Endothelial cell of umbilical vein (primary cell): ENCODE data around the gene RBM3. TPM values are rescaled to one million over a fixed set of nuclear protein-coding genes. Genes with fewer than 3 reads are reported as not detected.

Source experiments
- BruUV-seq: library from RNA; stranded (reverse); fragments of 400-500 nt; replicated peaks from 2 replicates; lab custom pipeline; 2021; lab: Mats Ljungman, UMichigan
- CTCF ChIA-PET: fragments of 300-600, 350-600 bp; sonication (Branson Sonifier 250); formaldehyde crosslinking; loops from one replicate; lab custom pipeline; 2021; ENCODE audit warnings: antibody characterized with exemption, inconsistent platforms; lab: Charles Lee
- POLR2A ChIA-PET: fragments of 300-600, 350-600 bp; sonication (Branson Sonifier 250); formaldehyde crosslinking; loops from one replicate; lab custom pipeline; 2021; ENCODE audit warnings: antibody characterized with exemption, inconsistent platforms; lab: Charles Lee
- DNase-seq: peaks from one replicate; pipeline ENCODE4 v3.0.0-alpha.2; 2011; ENCODE audit warnings: low read depth, low spot score
- FAIRE-seq: peaks from 2 replicates; lab custom pipeline; 2011; peaks lifted over from hg19 to GRCh38; lab: Jason Lieb, UNC
- H2AFZ ChIP-seq: 2 replicates; pipeline ENCODE4 v1.6.0; 2012; ENCODE audit warnings: low read depth, low read length, control low read depth, inconsistent platforms
- H3K27ac ChIP-seq: 2 replicates; pipeline ENCODE4 v1.5.1; 2011; ENCODE audit warnings: low read depth, mild to moderate bottlenecking, control low read depth, low read length, moderate library complexity; ENCODE audit not compliant: insufficient read depth
- H3K27me3 ChIP-seq, 2 experiments: 2 replicates each; pipeline versions ENCODE4 v1.6.0 to v1.6.1; 2011; ENCODE audit warnings: low read length in 2 of 2, mixed read lengths in 1 of 2; ENCODE audit not compliant: control insufficient read depth in 2 of 2, insufficient read depth in 2 of 2
- H3K36me3 ChIP-seq, 2 experiments: 2 replicates in 1 of 2; 3 replicates in 1 of 2; pipeline ENCODE4 v1.5.1; 2011; ENCODE audit warnings: low read length in 2 of 2, mild to moderate bottlenecking in 1 of 2, moderate library complexity in 1 of 2; ENCODE audit not compliant: control insufficient read depth in 2 of 2, insufficient read depth in 2 of 2; ENCODE audit errors: extremely low read depth in 1 of 2
- H3K4me1 ChIP-seq: 3 replicates; pipeline ENCODE4 v1.5.1; 2011; ENCODE audit warnings: mild to moderate bottlenecking, low read length; ENCODE audit not compliant: control insufficient read depth, insufficient read depth; ENCODE audit errors: extremely low read depth
- H3K4me2 ChIP-seq: 2 replicates; pipeline ENCODE4 v1.6.1; 2011; ENCODE audit warnings: low read length, control low read depth, mixed read lengths; ENCODE audit not compliant: insufficient read depth
- H3K4me3 ChIP-seq, 3 experiments: fragments of 200-600 bp in 1 of 3; sonication (generic), shearing (Covaris generic) in 1 of 3; replicated peaks in 1 of 3; 2 replicates each; pipeline ENCODE4 v1.5.1; 2011 to 2016; ENCODE audit warnings: control low read depth in 3 of 3, low read length in 3 of 3, mild to moderate bottlenecking in 2 of 3, inconsistent platforms in 1 of 3, low read depth in 1 of 3, moderate library complexity in 1 of 3; ENCODE audit not compliant: insufficient read depth in 1 of 3
- H3K79me2 ChIP-seq: 2 replicates; pipeline ENCODE4 v1.6.0; 2012; ENCODE audit warnings: low read length, inconsistent platforms; ENCODE audit not compliant: control insufficient read depth, insufficient read depth
- H3K9ac ChIP-seq: replicated peaks from 2 replicates; pipeline ENCODE3; 2011; ENCODE audit warnings: low read length, control low read depth; ENCODE audit not compliant: insufficient read depth; ENCODE audit errors: extremely low read depth
- H3K9me1 ChIP-seq: replicated peaks from 3 replicates; pipeline ENCODE4 v1.6.0; 2011; ENCODE audit warnings: mild to moderate bottlenecking, low read length; ENCODE audit not compliant: control insufficient read depth, insufficient read depth; ENCODE audit errors: extremely low read depth
- H3K9me3 ChIP-seq: replicated peaks from 2 replicates; pipeline ENCODE4 v1.5.1; 2012; ENCODE audit warnings: low read length, inconsistent platforms; ENCODE audit not compliant: control insufficient read depth, insufficient read depth
- H4K20me1 ChIP-seq: replicated peaks from 2 replicates; pipeline ENCODE3; 2011; ENCODE audit warnings: mild to moderate bottlenecking, low read length; ENCODE audit not compliant: control insufficient read depth, insufficient read depth; ENCODE audit errors: extremely low read depth
- CTCF ChIP-seq, 2 donors: IDR thresholded peaks; 1 replicate in 1 of 2; 2 replicates in 1 of 2; pipeline ENCODE4 v1.5.1; 2011; ENCODE audit warnings: low read length in 2 of 2, mild to moderate bottlenecking in 2 of 2, moderate library complexity in 2 of 2, control low read depth in 1 of 2, inconsistent platforms in 1 of 2, low read depth in 1 of 2; ENCODE audit not compliant: insufficient read depth in 1 of 2; ENCODE audit errors: extremely low read depth in 1 of 2
- EZH2 ChIP-seq: IDR thresholded peaks from 2 replicates; pipeline ENCODE4 v1.6.1; 2012; ENCODE audit warnings: borderline replicate concordance, low read depth, mild to moderate bottlenecking, moderate library complexity, low read length, inconsistent platforms; ENCODE audit not compliant: severe bottlenecking
- FOS ChIP-seq: IDR thresholded peaks from 2 replicates; pipeline ENCODE4 v1.6.1; 2011; ENCODE audit warnings: mild to moderate bottlenecking, low read length, moderate library complexity, borderline replicate concordance; ENCODE audit not compliant: insufficient read depth
- GATA2 ChIP-seq: IDR thresholded peaks from 2 replicates; pipeline ENCODE4 v1.7.0; 2011; ENCODE audit warnings: low read depth, mild to moderate bottlenecking, moderate library complexity, mixed read lengths, low read length; ENCODE audit not compliant: insufficient read length, insufficient read depth
- JUN ChIP-seq: IDR thresholded peaks from 2 replicates; pipeline ENCODE4 v1.6.1; 2011; ENCODE audit warnings: borderline replicate concordance, low read depth; ENCODE audit not compliant: insufficient read length, insufficient read depth
- MAX ChIP-seq: IDR thresholded peaks from 2 replicates; pipeline ENCODE4 v1.6.1; 2011; ENCODE audit not compliant: insufficient read depth, insufficient read length
- MYC ChIP-seq: IDR thresholded peaks from one replicate; pipeline ENCODE4 v1.6.1; 2011; ENCODE audit warnings: mild to moderate bottlenecking, low read depth, low read length
- POLR2A ChIP-seq: IDR thresholded peaks from 2 replicates; pipeline ENCODE4 v1.6.1; 2012; ENCODE audit warnings: low read depth, mild to moderate bottlenecking, control low read depth, low read length
- POLR2AphosphoS5 ChIP-seq: IDR thresholded peaks from 2 replicates; pipeline ENCODE4 v1.6.1; 2012; ENCODE audit warnings: low read depth, mild to moderate bottlenecking, control low read depth, low read length, moderate library complexity; ENCODE audit not compliant: insufficient read depth
- dilution Hi-C: fragments of 300-500 bp; cut with MboI; formaldehyde crosslinking; loops from one replicate; pipeline ENCODE4 v1.15.0; 2019; ENCODE audit warnings: low sequenced_read_pairs; ENCODE audit not compliant: extremely low pct_ligation_motif_present
- intact Hi-C: fragments of 100-400 bp; cut with micrococcal nuclease; formaldehyde crosslinking; loops from one replicate; pipeline ENCODE4 v1.10.0; 2022
- polyA plus RNA-seq, 4 experiments: library from polyadenylated mRNA; depleted of rRNA in 3 of 4; stranded (reverse) in 3 of 4; unstranded in 1 of 4; fragments of >200 nt; gene quantifications; 2 replicates each; pipeline versions ENCODE4 v1.2.1 to v1.2.3, GENCODE V29; 2011 to 2012; ENCODE audit warnings: missing spikeins in 1 of 4
- total RNA-seq: library from RNA; stranded (reverse); gene quantifications from 2 replicates; pipeline ENCODE4 v1.2.3, GENCODE V29; 2021

Gene RBM3
- total and polyA plus RNA-seq, 2 donors (not counting 3 experiments of a cell fraction or from before 2014, with no cell fraction given), result 313 to 477 TPM

GRCh38 chrX:48579259-48579658, 5.0 kb downstream of the RBM3 start:
- ChIA-PET POLR2A (interaction anchor here (1.5 to 1.7 kb wide), 3 partner anchors 10 to 17 kb away, joined by 5 to 7 read pairs (median 7); no protein-coding TSS in a partner anchor), CTCF (interaction anchor here (1.4 kb wide), 1 partner anchor 17 kb away, joined by 3 read pairs; no protein-coding TSS in a partner anchor)
- intact Hi-C loops (no loop called here), dilution Hi-C loops (no loop called here)
- Histone ChIP-seq H4K20me1 (no peaks in the 10 kb centered on the region), H3K9me3 (no peaks in the 10 kb centered on the region), H3K27me3 (no peaks in the 10 kb centered on the region), H3K79me2 (peaks cover 23% of the 10 kb centered on the region), H3K4me3 (no peak overlapping the region), H3K9me1 (no peaks in the 10 kb centered on the region), H3K36me3 (peaks cover 6 to 18% of the 10 kb centered on the region in 2 experiments), H3K27ac (no peak overlapping the region), H3K4me2 (no peak overlapping the region), H2AFZ (no peak overlapping the region), H3K4me1 (peaks cover 20% of the 10 kb centered on the region), H3K9ac (no peak overlapping the region)
- TF ChIP-seq POLR2AphosphoS5 (peak; percentile 48), FOS (no peak)
- BruUV-seq, result no TSS peak
- peak; percentile 81 for FAIRE-seq
- DNase-seq, result no peak

- H3K27me3 ChIP-seq, result no peaks in the 10 kb centered on the region
- no peak overlapping the region for H3K4me3 ChIP-seq
- H2AFZ ChIP-seq, result no peak overlapping the region
- H3K79me2 ChIP-seq, result peaks cover 15% of the 10 kb centered on the region
- intact Hi-C loops, result no loop called here
- FAIRE-seq (no peak), DNase-seq (no peak)
- TF ChIP-seq MYC (no peak), MAX (no peak), EZH2 (no peak), POLR2A (no peak), GATA2 (no peak), FOS (no peak), JUN (no peak), CTCF (IDR thresholded peaks at IDR 0.05; ENCODE audit: extremely low read depth in 1 of 2, insufficient read depth in 1 of 2, low read depth in 1 of 2, low read length in 2 of 2) (no peak), POLR2AphosphoS5 (no peak)
- ChIA-PET CTCF (no interaction called here), POLR2A (interaction anchor here (1.4 kb wide), 1 partner anchor 11 kb away, joined by 3 read pairs; no protein-coding TSS in a partner anchor)
- no TSS peak for BruUV-seq
- H3K9me1 ChIP-seq, result no peaks in the 10 kb centered on the region
- H3K9me3 ChIP-seq, result no peaks in the 10 kb centered on the region
- H3K4me2 ChIP-seq, result no peak overlapping the region
- peaks cover 17% of the 10 kb centered on the region for H3K4me1 ChIP-seq
- no peak overlapping the region for H3K9ac ChIP-seq
- peaks cover 3 to 15% of the 10 kb centered on the region in 2 experiments for H3K36me3 ChIP-seq
- H4K20me1 ChIP-seq, result no peaks in the 10 kb centered on the region
- H3K27ac ChIP-seq, result no peak overlapping the region
- dilution Hi-C loops, result no loop called here
Observed at GRCh38 chrX:48580662-48581061, 6.4 kb downstream of the RBM3 start.
